ENCODE data around the gene REM2.

DNA sequence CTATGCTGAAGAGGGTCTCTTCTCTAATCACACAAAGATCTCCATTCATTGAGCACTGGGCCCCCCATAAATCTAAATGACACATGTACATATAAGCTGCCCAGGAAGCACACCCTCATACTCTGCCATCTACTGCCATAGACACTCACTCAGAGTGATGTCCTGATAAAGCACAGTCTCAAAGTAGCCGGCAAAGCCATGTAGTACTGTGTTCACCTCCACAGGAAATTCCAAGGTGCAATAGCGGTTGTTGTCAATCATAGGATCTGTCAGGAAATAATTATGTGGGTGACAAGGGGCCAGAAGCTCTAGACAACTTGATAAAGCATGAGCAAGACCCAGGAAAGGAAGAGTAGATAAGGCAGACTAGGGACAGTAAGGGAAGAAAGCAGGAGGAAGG, 39.3 kb downstream of the REM2 start:
- TF ChIP-seq, protein P1, sequence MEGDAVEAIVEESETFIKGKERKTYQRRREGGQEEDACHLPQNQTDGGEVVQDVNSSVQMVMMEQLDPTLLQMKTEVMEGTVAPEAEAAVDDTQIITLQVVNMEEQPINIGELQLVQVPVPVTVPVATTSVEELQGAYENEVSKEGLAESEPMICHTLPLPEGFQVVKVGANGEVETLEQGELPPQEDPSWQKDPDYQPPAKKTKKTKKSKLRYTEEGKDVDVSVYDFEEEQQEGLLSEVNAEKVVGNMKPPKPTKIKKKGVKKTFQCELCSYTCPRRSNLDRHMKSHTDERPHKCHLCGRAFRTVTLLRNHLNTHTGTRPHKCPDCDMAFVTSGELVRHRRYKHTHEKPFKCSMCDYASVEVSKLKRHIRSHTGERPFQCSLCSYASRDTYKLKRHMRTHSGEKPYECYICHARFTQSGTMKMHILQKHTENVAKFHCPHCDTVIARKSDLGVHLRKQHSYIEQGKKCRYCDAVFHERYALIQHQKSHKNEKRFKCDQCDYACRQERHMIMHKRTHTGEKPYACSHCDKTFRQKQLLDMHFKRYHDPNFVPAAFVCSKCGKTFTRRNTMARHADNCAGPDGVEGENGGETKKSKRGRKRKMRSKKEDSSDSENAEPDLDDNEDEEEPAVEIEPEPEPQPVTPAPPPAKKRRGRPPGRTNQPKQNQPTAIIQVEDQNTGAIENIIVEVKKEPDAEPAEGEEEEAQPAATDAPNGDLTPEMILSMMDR (conservative IDR thresholded peaks at IDR 0.05): no peak
- TF ChIP-seq EZH2 (IDR thresholded peaks at IDR 0.05; ENCODE audit: low read depth): no peak

Data from PC-9 (cell line).